RWPE1 (cell line): ENCODE results near the gene LSG1.

Experiments
- CTCF ChIA-PET: fragments of 350-600 bp; sonication (Branson Sonifier 250); formaldehyde crosslinking; extraction: SDS; loops from one replicate; lab custom pipeline; 2021; lab: Yijun Ruan, JAX
- POLR2A ChIA-PET: fragments of 400-600 bp; formaldehyde crosslinking; extraction: SDS; loops from one replicate; lab custom pipeline; 2020; ENCODE audit warnings: antibody characterized with exemption; ENCODE audit not compliant: low non-redundant PET; lab: Yijun Ruan, JAX
- DNase-seq: peaks from one replicate; pipeline ENCODE4 v3.0.0; 2012; ENCODE audit warnings: low spot score
- H3K27ac ChIP-seq: fragments of 450-650 bp; 2 replicates; pipeline ENCODE4 v1.5.1; 2017
- TF ChIP-seq, protein P1 (sequence below): fragments of 450-650 bp; conservative IDR thresholded peaks from 2 replicates; pipeline ENCODE4 v1.5.1; 2017; ENCODE audit warnings: low read depth, mild to moderate bottlenecking

Gene LSG1

DNA sequence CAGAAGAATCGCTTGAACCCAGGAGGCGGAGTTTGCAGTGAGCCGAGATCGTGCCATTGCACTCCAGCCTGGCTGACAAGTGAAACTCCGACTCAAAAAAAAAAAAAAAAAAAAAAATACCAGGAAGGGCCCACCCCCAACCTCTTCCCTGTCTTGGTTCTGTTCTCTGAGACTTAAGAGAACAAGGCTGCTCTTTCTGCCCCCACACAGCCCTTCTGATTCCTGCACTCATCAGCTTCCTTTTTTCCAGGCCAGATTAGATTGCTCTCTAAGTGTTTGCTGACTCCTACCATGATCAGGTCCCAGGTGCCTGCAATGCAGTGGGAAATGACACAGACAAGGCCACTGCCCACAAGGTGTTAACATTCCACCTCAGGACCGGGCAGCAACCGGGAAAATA is 51.8 kb downstream of the LSG1 start:
- ChIA-PET POLR2A (no interaction called here), CTCF (no interaction called here)

DNA sequence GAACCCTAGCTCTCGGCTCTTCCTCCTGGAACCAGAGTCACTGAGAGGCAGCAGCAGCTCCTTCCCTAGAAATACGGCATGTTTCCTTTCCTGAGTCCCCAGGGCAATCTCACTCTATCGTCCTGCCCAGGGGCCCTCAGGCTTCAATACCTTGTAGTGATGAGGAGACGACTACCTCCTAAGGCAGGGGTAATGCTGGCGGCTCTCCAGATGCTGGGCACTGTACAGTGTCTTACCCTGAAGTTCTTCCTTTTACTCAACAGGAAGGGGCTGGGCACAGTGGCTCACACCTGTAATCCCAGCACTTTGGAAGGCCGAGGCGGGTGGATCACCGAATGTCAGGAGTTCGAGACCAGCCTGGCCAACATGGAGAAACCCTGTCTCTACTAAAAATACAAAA is 52.2 kb downstream of the LSG1 start:
- POLR2A ChIA-PET = no interaction called here
- CTCF ChIA-PET = no interaction called here
- peak overlapping the region; percentile 5; the same call in 1 of the 2 replicates for H3K27ac ChIP-seq
- TF ChIP-seq, protein P1, sequence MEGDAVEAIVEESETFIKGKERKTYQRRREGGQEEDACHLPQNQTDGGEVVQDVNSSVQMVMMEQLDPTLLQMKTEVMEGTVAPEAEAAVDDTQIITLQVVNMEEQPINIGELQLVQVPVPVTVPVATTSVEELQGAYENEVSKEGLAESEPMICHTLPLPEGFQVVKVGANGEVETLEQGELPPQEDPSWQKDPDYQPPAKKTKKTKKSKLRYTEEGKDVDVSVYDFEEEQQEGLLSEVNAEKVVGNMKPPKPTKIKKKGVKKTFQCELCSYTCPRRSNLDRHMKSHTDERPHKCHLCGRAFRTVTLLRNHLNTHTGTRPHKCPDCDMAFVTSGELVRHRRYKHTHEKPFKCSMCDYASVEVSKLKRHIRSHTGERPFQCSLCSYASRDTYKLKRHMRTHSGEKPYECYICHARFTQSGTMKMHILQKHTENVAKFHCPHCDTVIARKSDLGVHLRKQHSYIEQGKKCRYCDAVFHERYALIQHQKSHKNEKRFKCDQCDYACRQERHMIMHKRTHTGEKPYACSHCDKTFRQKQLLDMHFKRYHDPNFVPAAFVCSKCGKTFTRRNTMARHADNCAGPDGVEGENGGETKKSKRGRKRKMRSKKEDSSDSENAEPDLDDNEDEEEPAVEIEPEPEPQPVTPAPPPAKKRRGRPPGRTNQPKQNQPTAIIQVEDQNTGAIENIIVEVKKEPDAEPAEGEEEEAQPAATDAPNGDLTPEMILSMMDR = no peak
- no peak for DNase-seq

More for the DNA sequence above, 51.8 kb downstream of the LSG1 start:
- no peak overlapping the region for H3K27ac ChIP-seq
- TF ChIP-seq, protein P1 = no peak
- no peak for DNase-seq

DNA sequence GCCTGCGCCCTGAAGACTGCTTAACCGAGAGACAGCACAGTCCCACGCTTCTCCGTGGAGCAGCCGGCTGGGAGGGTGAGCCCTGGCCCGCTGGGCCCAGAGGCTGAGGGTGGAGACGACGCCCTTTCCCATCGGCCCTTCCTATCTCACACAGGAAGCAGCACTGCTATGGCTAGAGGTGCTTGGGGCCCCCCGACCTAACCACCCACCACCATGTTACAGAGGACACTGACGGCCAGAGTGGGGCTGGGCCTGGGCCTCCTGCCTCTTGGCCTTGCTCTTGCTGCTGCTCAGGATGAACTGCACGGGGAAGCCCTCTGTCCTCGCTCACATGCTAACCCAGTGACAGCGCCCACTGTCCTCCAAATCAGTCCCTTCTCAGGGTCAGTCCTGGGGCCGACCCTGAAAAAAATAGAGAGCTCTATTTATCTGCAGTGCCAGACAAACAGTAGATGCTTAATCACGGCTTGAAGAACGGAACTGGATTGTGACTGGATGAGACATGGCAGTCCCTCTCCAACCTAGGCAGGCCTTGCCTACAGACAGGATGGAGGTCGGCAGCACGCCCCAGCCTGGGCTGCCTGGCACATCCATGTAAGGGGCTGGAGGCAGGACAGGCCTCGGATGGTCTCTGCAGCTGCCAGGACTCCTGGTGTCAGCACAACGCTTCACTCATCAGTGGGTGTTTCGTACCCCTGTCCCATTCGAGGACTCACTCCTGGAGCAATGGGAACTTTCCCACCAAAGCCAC is 53.0 kb downstream of the LSG1 start:
- CTCF ChIA-PET = interaction anchor here (0.6 kb wide), 1 partner anchor 8 kb away, joined by 3 read pairs; no protein-coding TSS in a partner anchor
- TF ChIP-seq, protein P1 = no peak
- POLR2A ChIA-PET = no interaction called here
- DNase-seq = no peak
- H3K27ac ChIP-seq = peak overlapping the region; percentile 5; the same call in 1 of the 2 replicates

DNA sequence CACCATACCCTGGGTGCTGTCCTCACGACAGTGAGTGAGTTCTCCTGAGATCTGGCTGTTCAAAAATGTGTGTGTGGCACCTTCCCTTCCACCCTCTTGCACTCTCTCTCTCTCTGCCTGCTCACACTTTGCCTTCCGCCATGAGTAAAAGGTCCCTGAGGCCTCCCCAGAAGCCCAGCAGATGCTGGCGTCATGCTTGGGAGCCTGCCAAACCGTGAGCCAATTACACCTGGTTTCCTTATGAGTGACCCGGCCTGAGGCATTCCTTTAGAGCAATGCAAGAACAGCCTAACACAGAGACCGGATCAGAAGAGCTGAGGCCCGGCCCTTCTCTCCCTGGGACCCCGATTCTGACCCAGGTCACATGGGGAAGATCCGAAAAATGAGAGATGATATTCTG is 54.2 kb downstream of the LSG1 start:
- CTCF ChIA-PET = no interaction called here

DNA sequence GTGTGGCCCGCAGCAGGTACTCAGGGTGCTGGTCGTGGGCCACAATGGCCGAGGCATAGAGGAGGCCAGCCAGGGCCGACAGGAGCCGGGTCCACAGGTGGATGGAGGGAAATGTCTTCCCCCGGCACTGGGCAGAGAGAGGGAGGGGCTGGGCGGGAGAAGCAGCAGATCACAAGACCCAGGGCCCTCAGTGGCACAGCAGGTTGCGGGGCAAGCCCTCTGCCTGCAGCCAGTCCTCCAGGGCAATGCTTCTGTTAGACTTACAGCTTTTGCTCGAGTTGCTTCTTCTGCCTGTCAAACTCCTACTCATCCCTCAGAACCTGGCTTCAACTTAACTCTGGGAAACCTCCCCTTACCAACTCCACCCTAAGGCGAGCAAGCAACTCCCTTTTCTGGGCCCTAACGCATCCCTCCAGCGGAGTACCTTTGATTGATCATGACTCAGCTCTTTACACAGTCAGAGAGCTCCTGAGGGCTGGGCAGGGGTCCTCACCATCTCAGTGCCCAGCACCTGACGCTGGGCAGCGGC is 54.8 kb downstream of the LSG1 start:
- POLR2A ChIA-PET = no interaction called here
- H3K27ac ChIP-seq = peak overlapping the region; percentile 18
- DNase-seq = no peak
- TF ChIP-seq, protein P1 = no peak
- CTCF ChIA-PET = no interaction called here

More for the DNA sequence above, 54.2 kb downstream of the LSG1 start:
- H3K27ac ChIP-seq = peak overlapping the region; percentile 18
- TF ChIP-seq, protein P1 = no peak
- POLR2A ChIA-PET = no interaction called here
- DNase-seq = peak; percentile 17

DNA sequence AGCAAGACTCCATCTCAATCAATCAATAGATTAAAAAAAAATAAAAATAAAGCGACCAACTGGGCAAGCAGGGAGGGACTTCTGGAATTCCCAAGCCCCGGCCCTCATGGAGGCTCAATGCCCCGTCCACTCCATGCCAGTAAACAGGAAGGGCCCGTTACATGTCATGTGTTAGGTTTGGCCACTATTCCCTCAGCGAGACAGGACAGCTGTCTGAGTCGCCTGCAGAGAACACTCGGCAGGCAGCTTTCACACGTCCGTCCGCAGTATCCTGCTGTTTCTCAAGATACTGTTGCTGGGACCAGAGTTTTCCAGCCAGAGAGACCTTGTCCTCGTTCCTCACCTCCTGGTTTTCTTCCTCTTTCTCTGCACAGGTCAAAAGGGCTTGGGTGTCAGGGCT is 56.8 kb downstream of the LSG1 start:
- CTCF ChIA-PET = no interaction called here
- H3K27ac ChIP-seq = no peak overlapping the region
- no peak for DNase-seq
- POLR2A ChIA-PET = no interaction called here
- TF ChIP-seq, protein P1 = no peak
